Spleen (tissue), 11 donors: Measurements from ENCODE around the gene ARHGEF7. TPM values are rescaled to one million over a fixed set of nuclear protein-coding genes. Genes with fewer than 3 reads are reported as not detected.

ENCODE experiments used
- DNase-seq: peaks from one replicate; pipeline ENCODE4 v3.0.0-alpha.2; 2020
- H3K27ac ChIP-seq, 8 donors: fragments of 200-600 bp; sonication (generic) in 7 of 8; 1 replicate in 4 of 8; 2 replicates in 4 of 8; pipeline versions ENCODE4 v1.5.0 to v1.8.0; 2016 to 2021; ENCODE audit warnings: inconsistent platforms in 4 of 8, mild to moderate bottlenecking in 4 of 8, moderate library complexity in 1 of 8
- H3K27me3 ChIP-seq, 7 donors: fragments of 200-600 bp; sonication (generic) in 6 of 7; replicated peaks in 1 of 7; 1 replicate in 4 of 7; 2 replicates in 3 of 7; pipeline versions ENCODE4 v1.5.0 to v1.8.0; 2016 to 2021; ENCODE audit warnings: inconsistent platforms in 3 of 7, mild to moderate bottlenecking in 1 of 7
- H3K36me3 ChIP-seq, 6 donors: fragments of 200-600 bp; sonication (generic) in 5 of 6; 1 replicate in 4 of 6; 2 replicates in 2 of 6; pipeline versions ENCODE4 v1.5.0 to v1.8.0; 2016 to 2021; ENCODE audit warnings: inconsistent platforms in 2 of 6
- H3K4me1 ChIP-seq, 6 donors: fragments of 200-600 bp; sonication (generic) in 5 of 6; 1 replicate in 3 of 6; 2 replicates in 3 of 6; pipeline versions ENCODE4 v1.5.0 to v1.8.0; 2016 to 2021; ENCODE audit warnings: inconsistent platforms in 3 of 6
- H3K4me3 ChIP-seq, 8 donors: fragments of 200-600 bp; sonication (generic) in 7 of 8; 1 replicate in 4 of 8; 2 replicates in 4 of 8; pipeline versions ENCODE4 v1.5.0 to v1.8.0; 2016 to 2021; ENCODE audit warnings: inconsistent platforms in 4 of 8, mild to moderate bottlenecking in 4 of 8, moderate library complexity in 2 of 8
- H3K9me3 ChIP-seq, 8 donors: fragments of 200-600 bp; sonication (generic) in 7 of 8; 1 replicate in 4 of 8; 2 replicates in 4 of 8; pipeline versions ENCODE4 v1.5.0 to v1.8.0; 2016 to 2021; ENCODE audit warnings: inconsistent platforms in 4 of 8
- POLR2A ChIP-seq, 3 donors: fragments of 450-650 bp; IDR thresholded peaks; one replicate each; pipeline ENCODE4 v1.5.1; 2017; ENCODE audit warnings: antibody characterized with exemption in 3 of 3, mild to moderate bottlenecking in 1 of 3
- POLR2AphosphoS5 ChIP-seq, 3 donors: sonication (generic); formaldehyde crosslinking; IDR thresholded peaks; one replicate each; pipeline ENCODE4 v1.5.1; 2017; ENCODE audit warnings: antibody characterized with exemption in 3 of 3
- WGBS, 5 donors: extraction: QIAGEN DNeasy Blood & Tissue Kit in 3 of 5; methylation state at CpG; one replicate each; pipeline versions ENCODE4 v1.1.5 to v1.1.7; 2013 to 2018; 5-methylcytosine and 5-hydroxymethylcytosine counted together
- intact Hi-C: fragments of 100-400 bp; cut with DNase I; formaldehyde crosslinking; loops from one replicate; pipeline ENCODE4 v1.15.0; 2023; ENCODE audit warnings: low total_unique reads
- polyA plus RNA-seq, 3 donors: library from polyadenylated mRNA; stranded (reverse); fragments of 200-250 nt; gene quantifications; one replicate each; pipeline ENCODE4 v1.2.1, GENCODE V29; 2013
- total RNA-seq, 7 donors: library from RNA; depleted of rRNA in 3 of 7; stranded (reverse); fragments of >200 nt in 3 of 7; fragmentation: NEBNext Ultra II Directional in 4 of 7; extraction: Animal tissue kit (Norgen Biotek cat#: 25700) in 4 of 7; gene quantifications; one replicate each; pipeline versions ENCODE4 v1.1.0 to v1.2.1, GENCODE V29; 2016 to 2021
- TF ChIP-seq, protein P1 (sequence below), 11 experiments: fragments of 200-600 bp in 7 of 11; fragments of 450-650 bp in 4 of 11; sonication (generic) in 4 of 11; IDR thresholded peaks in 8 of 11; conservative IDR thresholded peaks in 3 of 11; 1 replicate in 7 of 11; 2 replicates in 4 of 11; pipeline versions ENCODE4 v1.4.0 to v1.8.0; 2016 to 2021; ENCODE audit warnings: antibody characterized with exemption in 11 of 11, inconsistent platforms in 4 of 11, mild to moderate bottlenecking in 1 of 11
- donor health status: healthy with polysubstance abuse.
- donor health status: DM: no; HTN: no; CAD: no; lungs with moderate emphysema.
- donor health status: DM: no; HTN: no; CAD: no.
- donor health status: Bipolar disorder and iron deficiency.
- donor health status: healthy.
- donor health status: DM: no; HTN: no; CAD: no.
- donor health status: DM: yes; HTN: yes; CAD: no.

ARHGEF7 gene
- total and polyA plus RNA-seq, 10 donors: 18.0 to 192 (median 114) TPM

DNA sequence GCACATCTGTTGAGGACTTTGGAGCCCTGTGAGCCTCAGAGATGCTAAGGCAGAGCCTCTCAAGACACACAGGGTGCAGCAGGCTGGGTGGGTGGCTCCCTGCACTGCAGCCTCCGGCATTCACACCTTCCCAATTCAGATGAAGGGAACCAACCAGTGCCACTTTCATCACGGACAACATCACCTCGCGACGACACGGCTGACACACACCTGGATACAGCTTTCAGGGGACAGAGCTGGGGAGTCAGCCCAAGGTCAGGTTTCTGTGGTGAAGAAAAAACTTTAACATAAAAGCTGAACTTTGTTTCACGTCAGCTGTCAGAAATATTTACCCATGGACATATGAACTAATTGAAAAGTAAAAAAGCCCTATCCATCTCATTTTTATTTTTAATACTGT, 24.9 kb upstream of the ARHGEF7 start:
- Histone ChIP-seq H3K27me3 (peaks cover 0 to 30% (median 5%) of the 10 kb centered on the region in 7 donors), H3K27ac (no peak overlapping the region), H3K4me1 (no peaks in the 10 kb centered on the region), H3K36me3 (no peaks in the 10 kb centered on the region), H3K9me3 (no peaks in the 10 kb centered on the region), H3K4me3 (no peak overlapping the region)
- intact Hi-C loops: no loop called here
- no peak for DNase-seq
- TF ChIP-seq POLR2A (IDR thresholded peaks at IDR 0.05): no peak
- TF ChIP-seq POLR2AphosphoS5 (IDR thresholded peaks at IDR 0.05): no peak
- TF ChIP-seq, protein P1, sequence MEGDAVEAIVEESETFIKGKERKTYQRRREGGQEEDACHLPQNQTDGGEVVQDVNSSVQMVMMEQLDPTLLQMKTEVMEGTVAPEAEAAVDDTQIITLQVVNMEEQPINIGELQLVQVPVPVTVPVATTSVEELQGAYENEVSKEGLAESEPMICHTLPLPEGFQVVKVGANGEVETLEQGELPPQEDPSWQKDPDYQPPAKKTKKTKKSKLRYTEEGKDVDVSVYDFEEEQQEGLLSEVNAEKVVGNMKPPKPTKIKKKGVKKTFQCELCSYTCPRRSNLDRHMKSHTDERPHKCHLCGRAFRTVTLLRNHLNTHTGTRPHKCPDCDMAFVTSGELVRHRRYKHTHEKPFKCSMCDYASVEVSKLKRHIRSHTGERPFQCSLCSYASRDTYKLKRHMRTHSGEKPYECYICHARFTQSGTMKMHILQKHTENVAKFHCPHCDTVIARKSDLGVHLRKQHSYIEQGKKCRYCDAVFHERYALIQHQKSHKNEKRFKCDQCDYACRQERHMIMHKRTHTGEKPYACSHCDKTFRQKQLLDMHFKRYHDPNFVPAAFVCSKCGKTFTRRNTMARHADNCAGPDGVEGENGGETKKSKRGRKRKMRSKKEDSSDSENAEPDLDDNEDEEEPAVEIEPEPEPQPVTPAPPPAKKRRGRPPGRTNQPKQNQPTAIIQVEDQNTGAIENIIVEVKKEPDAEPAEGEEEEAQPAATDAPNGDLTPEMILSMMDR (IDR thresholded peaks at IDR 0.05 in 8 of 11, conservative IDR thresholded peaks at IDR 0.05 in 3 of 11): no peak
- 82 to 92% (median 89%) methylated on average over 7 of the region's 7 CpGs for WGBS, 5 donors

DNA sequence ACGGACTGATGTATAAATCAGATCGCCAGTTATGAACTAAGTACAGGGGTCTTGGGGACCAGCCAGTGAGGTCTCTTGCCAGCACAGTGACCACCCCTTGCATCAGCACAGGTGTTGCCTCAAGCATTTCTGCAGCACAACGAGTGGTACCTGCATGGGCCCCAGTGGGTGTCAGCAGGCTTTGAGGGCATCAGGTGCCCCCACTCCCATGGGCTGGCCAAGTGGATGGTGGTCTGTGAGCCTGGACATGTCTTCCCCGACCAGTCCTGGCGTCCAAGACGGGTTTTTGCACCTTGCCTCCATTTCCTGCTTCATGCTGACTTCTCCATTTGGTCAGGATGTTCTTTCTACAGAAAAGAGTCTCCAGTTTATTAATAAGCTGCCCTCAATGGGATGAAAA, 22.4 kb upstream of the ARHGEF7 start:
- intact Hi-C loops: no loop called here
- peaks cover 0 to 55% (median 8%) of the 10 kb centered on the region in 7 donors for H3K27me3 ChIP-seq
- TF ChIP-seq POLR2A (IDR thresholded peaks at IDR 0.05) (no peak), POLR2AphosphoS5 (IDR thresholded peaks at IDR 0.05) (no peak)
- TF ChIP-seq, protein P1 (IDR thresholded peaks at IDR 0.05 in 8 of 11, conservative IDR thresholded peaks at IDR 0.05 in 3 of 11): no peak
- H3K4me1 ChIP-seq: no peaks in the 10 kb centered on the region
- 45 to 70% (median 62%) methylated on average over 6 of the region's 6 CpGs for WGBS, 5 donors
- H3K4me3 ChIP-seq: no peak overlapping the region
- no peak overlapping the region for H3K27ac ChIP-seq
- no peaks in the 10 kb centered on the region for H3K9me3 ChIP-seq
- H3K36me3 ChIP-seq: no peaks in the 10 kb centered on the region
- no peak for DNase-seq

DNA sequence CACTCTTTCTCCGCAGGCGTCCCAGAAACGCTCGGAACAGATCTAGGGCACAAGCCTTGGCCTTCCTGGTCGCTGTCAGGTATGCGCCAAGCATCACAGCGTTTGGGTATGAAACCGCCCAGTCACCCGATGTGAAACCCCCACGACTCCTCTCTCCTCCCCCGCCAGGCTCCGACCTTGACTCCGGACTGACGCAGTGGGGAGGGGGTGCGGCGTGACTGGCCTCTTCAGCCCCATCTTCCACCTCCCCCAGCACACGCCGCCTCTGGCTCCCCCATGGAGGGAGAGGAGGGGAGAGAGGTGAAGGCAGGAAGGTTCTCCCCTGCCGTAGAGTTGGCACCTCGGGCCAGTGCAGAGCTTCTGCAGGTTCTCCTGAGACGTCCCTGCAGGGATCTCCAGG, 22.0 kb upstream of the ARHGEF7 start:
- Histone ChIP-seq H3K27me3 (peaks cover 0 to 55% (median 8%) of the 10 kb centered on the region in 7 donors), H3K27ac (no peak overlapping the region), H3K9me3 (no peaks in the 10 kb centered on the region), H3K36me3 (no peaks in the 10 kb centered on the region), H3K4me1 (no peaks in the 10 kb centered on the region), H3K4me3 (no peak overlapping the region)
- 86 to 93% (median 88%) methylated on average over 19 to 21 of the region's 21 CpGs for WGBS, 5 donors
- no peak for TF ChIP-seq POLR2A (IDR thresholded peaks at IDR 0.05)
- TF ChIP-seq, protein P1 (IDR thresholded peaks at IDR 0.05 in 8 of 11, conservative IDR thresholded peaks at IDR 0.05 in 3 of 11): no peak
- no peak for TF ChIP-seq POLR2AphosphoS5 (IDR thresholded peaks at IDR 0.05)
- no peak for DNase-seq
- intact Hi-C loops: no loop called here

DNA sequence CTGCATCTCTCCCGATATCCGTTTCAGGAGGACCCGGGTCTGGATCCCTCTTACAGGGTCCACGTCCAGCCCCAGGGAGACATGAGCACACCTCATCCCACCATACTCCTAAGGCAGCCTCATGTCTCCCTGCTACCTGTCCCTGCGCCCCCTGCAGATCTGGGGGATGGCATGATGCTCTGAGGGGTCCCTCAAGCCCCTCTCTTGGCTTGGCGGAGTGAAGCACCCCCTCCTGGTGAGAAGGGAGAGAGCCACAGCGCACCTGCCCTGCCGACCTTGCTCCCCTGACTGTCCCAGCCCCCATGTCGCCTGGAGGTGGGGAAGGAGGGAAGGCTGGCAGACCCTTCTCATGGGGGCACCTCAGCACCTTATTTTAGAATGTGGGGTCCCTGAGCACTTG, 21.5 kb upstream of the ARHGEF7 start:
- WGBS, 5 donors: 67 to 80% (median 75%) methylated on average over 9 of the region's 9 CpGs
- DNase-seq: no peak
- H3K4me3 ChIP-seq: no peak overlapping the region
- H3K27me3 ChIP-seq: peaks cover 0 to 55% (median 8%) of the 10 kb centered on the region in 7 donors
- H3K36me3 ChIP-seq: no peaks in the 10 kb centered on the region
- H3K9me3 ChIP-seq: no peaks in the 10 kb centered on the region
- intact Hi-C loops: no loop called here
- H3K4me1 ChIP-seq: no peaks in the 10 kb centered on the region
- TF ChIP-seq POLR2A (IDR thresholded peaks at IDR 0.05) (no peak), POLR2AphosphoS5 (IDR thresholded peaks at IDR 0.05) (no peak)
- TF ChIP-seq, protein P1 (IDR thresholded peaks at IDR 0.05 in 8 of 11, conservative IDR thresholded peaks at IDR 0.05 in 3 of 11): no peak
- H3K27ac ChIP-seq: no peak overlapping the region
